ENCODE measurements around the gene MCM8. TPM values are rescaled to one million over a fixed set of nuclear protein-coding genes. Genes with fewer than 3 reads are reported as not detected.

Gene MCM8
- total RNA-seq, 2 donors from 2014 or later = 8.4 to 13.0 TPM

DNA sequence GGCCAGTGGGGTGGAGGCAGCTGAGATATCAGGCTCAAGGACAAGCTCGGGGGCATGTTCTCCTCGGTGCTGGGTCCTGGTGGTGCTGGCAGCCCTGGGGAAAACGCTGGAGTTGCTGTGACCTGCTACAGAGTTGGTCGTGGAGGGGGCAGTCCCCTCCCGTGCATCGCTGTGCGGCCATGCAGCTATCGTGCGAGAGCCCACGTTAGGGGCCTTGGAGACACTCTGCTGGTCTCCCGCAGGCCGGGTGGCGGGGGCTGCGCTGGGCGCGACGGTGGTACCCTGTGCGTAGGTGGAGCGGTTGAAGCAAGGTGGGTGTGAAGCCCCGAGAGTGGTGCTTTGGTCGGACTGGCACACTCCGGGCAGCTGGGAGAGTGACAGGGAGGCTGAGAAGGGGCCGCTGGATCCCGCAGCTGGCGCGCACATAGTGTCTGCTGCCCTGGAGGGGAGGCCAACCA lies 91.4 kb downstream of the MCM8 start:
- H3K27ac ChIP-seq = no peak overlapping the region
- TF ChIP-seq POLR2AphosphoS5 (IDR thresholded peaks at IDR 0.05) (no peak), POLR2A (IDR thresholded peaks at IDR 0.05) (no peak)
- TF ChIP-seq, protein P1, sequence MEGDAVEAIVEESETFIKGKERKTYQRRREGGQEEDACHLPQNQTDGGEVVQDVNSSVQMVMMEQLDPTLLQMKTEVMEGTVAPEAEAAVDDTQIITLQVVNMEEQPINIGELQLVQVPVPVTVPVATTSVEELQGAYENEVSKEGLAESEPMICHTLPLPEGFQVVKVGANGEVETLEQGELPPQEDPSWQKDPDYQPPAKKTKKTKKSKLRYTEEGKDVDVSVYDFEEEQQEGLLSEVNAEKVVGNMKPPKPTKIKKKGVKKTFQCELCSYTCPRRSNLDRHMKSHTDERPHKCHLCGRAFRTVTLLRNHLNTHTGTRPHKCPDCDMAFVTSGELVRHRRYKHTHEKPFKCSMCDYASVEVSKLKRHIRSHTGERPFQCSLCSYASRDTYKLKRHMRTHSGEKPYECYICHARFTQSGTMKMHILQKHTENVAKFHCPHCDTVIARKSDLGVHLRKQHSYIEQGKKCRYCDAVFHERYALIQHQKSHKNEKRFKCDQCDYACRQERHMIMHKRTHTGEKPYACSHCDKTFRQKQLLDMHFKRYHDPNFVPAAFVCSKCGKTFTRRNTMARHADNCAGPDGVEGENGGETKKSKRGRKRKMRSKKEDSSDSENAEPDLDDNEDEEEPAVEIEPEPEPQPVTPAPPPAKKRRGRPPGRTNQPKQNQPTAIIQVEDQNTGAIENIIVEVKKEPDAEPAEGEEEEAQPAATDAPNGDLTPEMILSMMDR (IDR thresholded peaks at IDR 0.05) = no peak
- 92% methylated on average over 26 of the region's 26 CpGs for WGBS
- H3K4me1 ChIP-seq (replicated peaks) = no peaks in the 10 kb centered on the region
- H3K27me3 ChIP-seq (replicated peaks; ENCODE audit: insufficient read depth) = no peaks in the 10 kb centered on the region
- no peaks in the 10 kb centered on the region for H3K9me3 ChIP-seq
- intact Hi-C loops (cut with DNase I) = no loop called here
- DNase-seq (ENCODE audit: low spot score) = no peak
- H3K36me3 ChIP-seq = no peaks in the 10 kb centered on the region
- no peak overlapping the region for H3K4me3 ChIP-seq

DNA sequence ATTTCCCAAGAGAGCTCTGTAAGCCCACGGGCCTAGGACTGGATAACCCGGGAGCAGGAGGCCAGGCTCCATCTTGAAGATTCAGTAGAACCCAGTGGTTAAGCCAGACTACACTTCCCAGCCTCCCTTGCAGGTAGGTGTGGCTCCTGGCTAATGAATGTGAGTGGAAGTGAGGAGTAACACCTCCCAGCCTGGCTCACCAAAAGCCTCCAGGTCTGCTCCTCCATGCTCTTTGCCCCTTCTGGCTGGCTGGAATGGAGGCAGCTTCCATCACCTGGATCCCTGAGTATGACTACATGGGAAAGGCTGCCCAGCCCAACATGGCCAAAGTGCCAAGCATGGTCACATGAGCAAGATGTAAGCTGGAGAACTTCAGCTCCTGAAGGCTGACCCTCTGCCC lies 93.7 kb downstream of the MCM8 start:
- H3K27me3 ChIP-seq (replicated peaks; ENCODE audit: insufficient read depth) = no peaks in the 10 kb centered on the region
- H3K27ac ChIP-seq = no peak overlapping the region
- H3K4me3 ChIP-seq = no peak overlapping the region
- no peaks in the 10 kb centered on the region for H3K4me1 ChIP-seq (replicated peaks)
- DNase-seq (ENCODE audit: low spot score) = no peak
- TF ChIP-seq POLR2A (IDR thresholded peaks at IDR 0.05) (no peak), POLR2AphosphoS5 (IDR thresholded peaks at IDR 0.05) (no peak)
- TF ChIP-seq, protein P1 (IDR thresholded peaks at IDR 0.05) = no peak
- WGBS = 84% methylated on average over 2 of the region's 2 CpGs
- no peaks in the 10 kb centered on the region for H3K36me3 ChIP-seq
- intact Hi-C loops (cut with DNase I) = no loop called here
- no peaks in the 10 kb centered on the region for H3K9me3 ChIP-seq

DNA sequence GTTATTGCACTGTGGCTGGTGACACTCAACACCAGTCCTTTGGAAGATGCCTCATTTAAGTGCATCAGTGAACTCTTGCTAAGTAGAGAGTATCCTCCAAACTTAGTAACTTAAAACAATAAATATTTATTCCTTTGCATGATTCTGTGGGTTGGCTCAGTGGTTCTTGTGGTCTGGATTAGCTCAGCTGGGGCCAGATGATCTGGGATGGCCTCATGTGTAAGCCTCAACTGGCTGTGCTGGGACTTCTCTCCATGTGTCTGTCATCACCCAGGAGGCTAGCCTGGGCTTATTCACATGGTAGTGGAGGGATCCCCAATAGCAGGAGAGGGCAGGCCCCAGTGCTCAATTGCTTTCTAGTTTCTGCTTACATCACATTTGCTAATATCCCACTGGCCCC lies 95.1 kb downstream of the MCM8 start:
- intact Hi-C loops (cut with DNase I) = no loop called here
- DNase-seq (ENCODE audit: low spot score) = no peak
- H3K4me1 ChIP-seq (replicated peaks) = no peaks in the 10 kb centered on the region
- H3K9me3 ChIP-seq = no peaks in the 10 kb centered on the region
- H3K27ac ChIP-seq = no peak overlapping the region
- no peaks in the 10 kb centered on the region for H3K36me3 ChIP-seq
- no peak overlapping the region for H3K4me3 ChIP-seq
- H3K27me3 ChIP-seq (replicated peaks; ENCODE audit: insufficient read depth) = no peaks in the 10 kb centered on the region
- no peak for TF ChIP-seq POLR2AphosphoS5 (IDR thresholded peaks at IDR 0.05)
- no peak for TF ChIP-seq POLR2A (IDR thresholded peaks at IDR 0.05)
- TF ChIP-seq, protein P1 (IDR thresholded peaks at IDR 0.05) = no peak

DNA sequence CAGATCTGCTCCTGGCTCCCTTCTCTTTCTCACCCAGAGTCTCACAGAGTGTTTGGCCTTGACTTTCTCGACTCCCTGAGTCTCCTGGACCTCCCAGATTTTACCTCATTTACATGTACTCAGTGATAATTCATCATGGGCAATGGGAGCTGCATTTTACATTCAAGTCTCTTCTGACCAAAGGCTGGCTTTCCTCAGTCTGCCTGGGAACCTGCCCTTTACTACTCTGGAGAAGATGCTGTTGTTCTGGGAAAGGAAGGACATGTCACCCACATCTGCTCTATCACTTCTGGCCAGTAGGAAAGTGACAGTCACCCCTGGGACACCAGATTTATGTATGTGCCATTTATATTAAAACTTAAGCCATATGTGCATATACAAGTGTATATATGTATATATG lies 96.0 kb downstream of the MCM8 start:
- intact Hi-C loops (cut with DNase I) = no loop called here
- Histone ChIP-seq H3K4me1 (replicated peaks) (no peaks in the 10 kb centered on the region), H3K27ac (no peak overlapping the region), H3K9me3 (no peaks in the 10 kb centered on the region), H3K36me3 (no peaks in the 10 kb centered on the region), H3K27me3 (replicated peaks; ENCODE audit: insufficient read depth) (no peaks in the 10 kb centered on the region), H3K4me3 (no peak overlapping the region)
- no peak for DNase-seq (ENCODE audit: low spot score)
- TF ChIP-seq POLR2A (IDR thresholded peaks at IDR 0.05) (no peak), POLR2AphosphoS5 (IDR thresholded peaks at IDR 0.05) (no peak)
- TF ChIP-seq, protein P1 (IDR thresholded peaks at IDR 0.05) = no peak
- WGBS = 59% methylated on average over 1 of the region's 1 CpG

DNA sequence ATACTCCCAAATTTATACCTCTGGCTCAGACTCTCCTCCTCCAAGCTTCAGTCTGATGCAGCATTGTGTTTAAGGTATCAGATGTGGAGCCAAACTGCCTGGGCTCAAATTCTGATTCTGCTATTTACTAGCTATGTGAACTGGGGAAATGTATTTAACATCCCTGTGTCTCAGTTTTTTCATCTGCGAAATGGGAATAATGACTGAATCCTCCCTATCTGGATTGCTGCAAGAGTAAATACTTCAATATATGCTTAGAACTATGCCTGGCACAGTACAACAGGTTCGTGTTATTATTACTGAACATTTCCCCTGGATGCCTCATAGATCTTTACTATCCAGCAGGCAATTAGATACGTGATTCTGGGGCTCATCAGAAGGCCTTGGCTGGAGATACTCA lies 97.9 kb downstream of the MCM8 start:
- 91% methylated on average over 3 of the region's 3 CpGs for WGBS
- TF ChIP-seq POLR2A (IDR thresholded peaks at IDR 0.05) (no peak), POLR2AphosphoS5 (IDR thresholded peaks at IDR 0.05) (no peak)
- TF ChIP-seq, protein P1 (IDR thresholded peaks at IDR 0.05) = no peak
- H3K4me3 ChIP-seq = no peak overlapping the region
- H3K36me3 ChIP-seq = no peaks in the 10 kb centered on the region
- H3K27ac ChIP-seq = no peak overlapping the region
- no peaks in the 10 kb centered on the region for H3K4me1 ChIP-seq (replicated peaks)
- intact Hi-C loops (cut with DNase I) = no loop called here
- DNase-seq (ENCODE audit: low spot score) = no peak
- no peaks in the 10 kb centered on the region for H3K9me3 ChIP-seq
- no peaks in the 10 kb centered on the region for H3K27me3 ChIP-seq (replicated peaks; ENCODE audit: insufficient read depth)

Small RNAs within 50 kb of the gene (small RNA-seq; reads per million reads assigned to genes)
- gene RF00019 (0 reads per million in 2 donors), gene RN7SL498P (0 reads per million in 2 donors)

Other genes starting within 250 kb of the MCM8 start
- gene SHLD1, start 200.3 kb upstream of the MCM8 start, total RNA-seq = 10 to 100 TPM in 1 of 2 donors, 1 to 10 TPM in 1; 6.4 to 10.5 TPM
- 10 to 100 TPM in 1 of 2 donors, 1 to 10 TPM in 1; 1.2 to 11.2 TPM for gene CHGB, start 39.1 kb upstream of the MCM8 start, total RNA-seq
- gene TRMT6, start 119 bp upstream of the MCM8 start, total RNA-seq = 10 to 100 TPM in 1 of 2 donors, 1 to 10 TPM in 1; 8.3 to 14.8 TPM
- 10 to 100 TPM; 43.9 to 46.5 TPM for gene CRLS1, start 55.5 kb downstream of the MCM8 start, total RNA-seq
- under 1 TPM in 1 of 2 donors, not detected in 1; 0.68 TPM for gene LRRN4, start 103.4 kb downstream of the MCM8 start, total RNA-seq
- 10 to 100 TPM in 1 of 2 donors, 1 to 10 TPM in 1; 9.0 to 14.0 TPM for gene FERMT1, start 172.4 kb downstream of the MCM8 start, total RNA-seq